HUES6 (cell line): Measurements from ENCODE around the gene ZP3.
A peak's percentile ranks its signal among the peaks of the same experiment; 100 is the strongest.
"Not testable (repeated sequence)": the region's sequence is repeated elsewhere in the genome, so short reads cannot be mapped to it uniquely, and the experiment has no call there.

ENCODE experiments used
- H3K27ac ChIP-seq: 2 replicates; pipeline ENCODE4 v1.7.0; 2013; ENCODE audit warnings: low read depth, mild to moderate bottlenecking, low read length, inconsistent platforms
- H3K27me3 ChIP-seq: 2 replicates; pipeline ENCODE4 v1.6.1; 2013; ENCODE audit warnings: low read length; ENCODE audit not compliant: control insufficient read depth, insufficient read depth
- H3K36me3 ChIP-seq: 2 replicates; pipeline ENCODE4 v1.6.1; 2013; ENCODE audit warnings: low read length; ENCODE audit not compliant: control insufficient read depth, insufficient read depth
- H3K4me1 ChIP-seq: 2 replicates; pipeline ENCODE4 v1.6.1; 2013; ENCODE audit warnings: low read length; ENCODE audit not compliant: control insufficient read depth, insufficient read depth
- H3K4me3 ChIP-seq: 2 replicates; pipeline ENCODE4 v1.5.1; 2013; ENCODE audit warnings: low read depth, low read length
- H3K9ac ChIP-seq: one replicate; pipeline ENCODE4 v1.6.1; 2013; ENCODE audit warnings: mild to moderate bottlenecking, low read length
- H3K9me3 ChIP-seq: 2 replicates; pipeline ENCODE4 v1.6.1; 2013; ENCODE audit warnings: low read depth, low read length; ENCODE audit not compliant: control insufficient read depth, insufficient read depth

ZP3 gene

GRCh38 chr7:76424413-76425111, at the start of gene ZP3:
ZP3 (plus strand) TSS chr7:76424950; CDS start chr7:76424965, 15 bp downstream.
- peaks cover 24% of the 10 kb centered on the region for H3K4me1 ChIP-seq
- H3K4me3 ChIP-seq, result no peak within 1 kb of the TSS
- H3K27me3 ChIP-seq, result no peaks in the 10 kb centered on the region
- H3K9me3 ChIP-seq, result no peaks in the 10 kb centered on the region
- H3K9ac ChIP-seq, result no peak within 1 kb of the TSS
- H3K36me3 ChIP-seq, result no peaks in the 10 kb centered on the region
- no peak within 1 kb of the TSS for H3K27ac ChIP-seq

- no peaks in the 10 kb centered on the region for H3K27me3 ChIP-seq
- no peak overlapping the region for H3K4me3 ChIP-seq
- no peak overlapping the region for H3K27ac ChIP-seq
- H3K9ac ChIP-seq, result no peak overlapping the region
- H3K4me1 ChIP-seq, result peaks cover 9% of the 10 kb centered on the region; the same call in 1 of the 2 replicates
- H3K9me3 ChIP-seq, result no peaks in the 10 kb centered on the region
- no peaks in the 10 kb centered on the region for H3K36me3 ChIP-seq
Observed at GRCh38 chr7:76375251-76375650, 49.5 kb upstream of the ZP3 start.

- Histone ChIP-seq H3K4me3 (no peak overlapping the region), H3K9ac (no peak overlapping the region), H3K4me1 (peaks cover 12% of the 10 kb centered on the region; the same call in 1 of the 2 replicates), H3K9me3 (no peaks in the 10 kb centered on the region), H3K27me3 (no peaks in the 10 kb centered on the region), H3K27ac (no peak overlapping the region), H3K36me3 (no peaks in the 10 kb centered on the region)
Observed at GRCh38 chr7:76377186-76377918, 47.4 kb upstream of the ZP3 start.

GRCh38 chr7:76380623-76380966, 44.2 kb upstream of the ZP3 start:
- no peaks in the 10 kb centered on the region for H3K9me3 ChIP-seq
- no peaks in the 10 kb centered on the region for H3K27me3 ChIP-seq
- peak overlapping the region; percentile 59 for H3K9ac ChIP-seq
- peaks cover 4% of the 10 kb centered on the region; the same call in 1 of the 2 replicates for H3K4me1 ChIP-seq
- H3K27ac ChIP-seq, result peak overlapping the region; percentile 46; the same call in 1 of the 2 replicates
- no peaks in the 10 kb centered on the region for H3K36me3 ChIP-seq
- H3K4me3 ChIP-seq, result peak overlapping the region; percentile 55; the same call in 1 of the 2 replicates

GRCh38 chr7:76381814-76382213, 42.9 kb upstream of the ZP3 start:
- Histone ChIP-seq H3K9ac (no peak overlapping the region), H3K27ac (no peak overlapping the region), H3K4me1 (peaks cover 4% of the 10 kb centered on the region; the same call in 1 of the 2 replicates), H3K4me3 (no peak overlapping the region), H3K9me3 (no peaks in the 10 kb centered on the region), H3K27me3 (no peaks in the 10 kb centered on the region), H3K36me3 (no peaks in the 10 kb centered on the region)

GRCh38 chr7:76383089-76383944, 41.4 kb upstream of the ZP3 start:
- peaks cover 4% of the 10 kb centered on the region; the same call in 1 of the 2 replicates for H3K4me1 ChIP-seq
- H3K27me3 ChIP-seq, result no peaks in the 10 kb centered on the region
- H3K9ac ChIP-seq, result no peak overlapping the region
- H3K9me3 ChIP-seq, result no peaks in the 10 kb centered on the region
- H3K36me3 ChIP-seq, result no peaks in the 10 kb centered on the region
- H3K27ac ChIP-seq, result no peak overlapping the region
- no peak overlapping the region for H3K4me3 ChIP-seq

GRCh38 chr7:76386691-76387260, 38.0 kb upstream of the ZP3 start:
- Histone ChIP-seq H3K27me3 (no peaks in the 10 kb centered on the region), H3K27ac (no peak overlapping the region)

GRCh38 chr7:76387789-76388188, 37.0 kb upstream of the ZP3 start:
- not testable (repeated sequence) for H3K27me3 ChIP-seq, H3K9ac ChIP-seq, H3K36me3 ChIP-seq, H3K27ac ChIP-seq, H3K9me3 ChIP-seq, H3K4me3 ChIP-seq
- peaks cover 18% of the 10 kb centered on the region for H3K4me1 ChIP-seq

More at GRCh38 chr7:76386691-76387260, 38.0 kb upstream of the ZP3 start:
- Histone ChIP-seq H3K9ac (no peak overlapping the region), H3K4me1 (peaks cover 14% of the 10 kb centered on the region), H3K9me3 (no peaks in the 10 kb centered on the region), H3K4me3 (no peak overlapping the region), H3K36me3 (no peaks in the 10 kb centered on the region)

GRCh38 chr7:76390092-76390491, 34.7 kb upstream of the ZP3 start:
- no peaks in the 10 kb centered on the region for H3K9me3 ChIP-seq
- no peaks in the 10 kb centered on the region for H3K27me3 ChIP-seq
- no peak overlapping the region for H3K4me3 ChIP-seq
- peaks cover 25% of the 10 kb centered on the region for H3K4me1 ChIP-seq
- no peaks in the 10 kb centered on the region for H3K36me3 ChIP-seq
- H3K9ac ChIP-seq, result no peak overlapping the region
- H3K27ac ChIP-seq, result no peak overlapping the region

GRCh38 chr7:76392531-76393115, 32.1 kb upstream of the ZP3 start:
- Histone ChIP-seq H3K4me3 (peak overlapping the region; percentile 67), H3K4me1 (peaks cover 42% of the 10 kb centered on the region), H3K9ac (no peak overlapping the region), H3K27me3 (peaks cover under 1% of the 10 kb centered on the region; the same call in 1 of the 2 replicates), H3K36me3 (no peaks in the 10 kb centered on the region), H3K27ac (no peak overlapping the region), H3K9me3 (no peaks in the 10 kb centered on the region)
